ENCODE measurements around the gene NEMF. TPM values are rescaled to one million over a fixed set of nuclear protein-coding genes. Genes with fewer than 3 reads are reported as not detected.

Gene NEMF
- polyA plus RNA-seq, 2 donors: 19.9 to 40.2 TPM

- Histone ChIP-seq H3K27ac (ENCODE audit: low read depth in 2 of 2, low read length in 1 of 2) (peak overlapping the region; percentile 99 to 100), H3K4me1 (ENCODE audit: control insufficient read depth in 2 of 2, insufficient read depth in 2 of 2, low read length in 1 of 2) (no peaks in the 10 kb centered on the region), H3K9me3 (ENCODE audit: control insufficient read depth in 2 of 2, insufficient read depth in 1 of 2, low read depth in 1 of 2, low read length in 1 of 2) (no peaks in the 10 kb centered on the region), H3K4me3 (ENCODE audit: low read depth in 1 of 2, low read length in 2 of 2) (peak overlapping the region; percentile 92 to 96), H3K27me3 (ENCODE audit: control insufficient read depth in 1 of 2, insufficient read depth in 2 of 2, low read length in 2 of 2) (no peaks in the 10 kb centered on the region), H3K36me3 (ENCODE audit: control insufficient read depth in 2 of 2, insufficient read depth in 2 of 2, low read length in 1 of 2) (peaks cover 0 to 5% of the 10 kb centered on the region in 2 donors)
- 0% methylated on average over 84 to 85 of the region's 85 CpGs for WGBS, 2 donors
These were observed 41.0 kb upstream of the NEMF start for GRCh38 chr14:49893309-49894213.

- no peaks in the 10 kb centered on the region for H3K9me3 ChIP-seq (ENCODE audit: control insufficient read depth in 2 of 2, insufficient read depth in 1 of 2, low read depth in 1 of 2, low read length in 1 of 2)
- WGBS, 2 donors: 0 to 1% methylated on average over 41 to 66 of the region's 66 CpGs
These were observed 40.2 kb upstream of the NEMF start, which contains the start of gene ARF6 for GRCh38 chr14:49892636-49893308. TSS of gene ARF6 (plus strand) at chr14:49893082. CDS start at chr14:49893737, 655 bp downstream.

GRCh38 chr14:49892301-49892635 lies 39.7 kb upstream of the NEMF start:
- H3K9me3 ChIP-seq (ENCODE audit: control insufficient read depth in 2 of 2, insufficient read depth in 1 of 2, low read depth in 1 of 2, low read length in 1 of 2): no peaks in the 10 kb centered on the region
- peak overlapping the region; percentile 92 to 96 for H3K4me3 ChIP-seq (ENCODE audit: low read depth in 1 of 2, low read length in 2 of 2)
- H3K36me3 ChIP-seq (ENCODE audit: control insufficient read depth in 2 of 2, insufficient read depth in 2 of 2, low read length in 1 of 2): peaks cover 0 to 5% of the 10 kb centered on the region in 2 donors
- peak overlapping the region; percentile 99 to 100 for H3K27ac ChIP-seq (ENCODE audit: low read depth in 2 of 2, low read length in 1 of 2)
- no peaks in the 10 kb centered on the region for H3K27me3 ChIP-seq (ENCODE audit: control insufficient read depth in 1 of 2, insufficient read depth in 2 of 2, low read length in 2 of 2)
- 1% methylated on average over 12 of the region's 12 CpGs for WGBS, 2 donors
- H3K4me1 ChIP-seq (ENCODE audit: control insufficient read depth in 2 of 2, insufficient read depth in 2 of 2, low read length in 1 of 2): no peaks in the 10 kb centered on the region

More at GRCh38 chr14:49892636-49893308, 40.2 kb upstream of the NEMF start, which contains the start of gene ARF6:
- Histone ChIP-seq H3K4me3 (ENCODE audit: low read depth in 1 of 2, low read length in 2 of 2) (peak within 1 kb of the TSS; percentile 92 to 96), H3K4me1 (ENCODE audit: control insufficient read depth in 2 of 2, insufficient read depth in 2 of 2, low read length in 1 of 2) (no peaks in the 10 kb centered on the region), H3K36me3 (ENCODE audit: control insufficient read depth in 2 of 2, insufficient read depth in 2 of 2, low read length in 1 of 2) (peaks cover 0 to 5% of the 10 kb centered on the region in 2 donors), H3K27me3 (ENCODE audit: control insufficient read depth in 1 of 2, insufficient read depth in 2 of 2, low read length in 2 of 2) (no peaks in the 10 kb centered on the region), H3K27ac (ENCODE audit: low read depth in 2 of 2, low read length in 1 of 2) (peak within 1 kb of the TSS; percentile 99 to 100)

GRCh38 chr14:49888293-49888692 lies 35.7 kb upstream of the NEMF start:
- Histone ChIP-seq H3K27ac (ENCODE audit: low read depth in 2 of 2, low read length in 1 of 2) (no peak overlapping the region), H3K4me1 (ENCODE audit: control insufficient read depth in 2 of 2, insufficient read depth in 2 of 2, low read length in 1 of 2) (peaks cover 0 to 2% of the 10 kb centered on the region in 2 donors), H3K27me3 (ENCODE audit: control insufficient read depth in 1 of 2, insufficient read depth in 2 of 2, low read length in 2 of 2) (no peaks in the 10 kb centered on the region), H3K9me3 (ENCODE audit: control insufficient read depth in 2 of 2, insufficient read depth in 1 of 2, low read depth in 1 of 2, low read length in 1 of 2) (no peaks in the 10 kb centered on the region), H3K4me3 (ENCODE audit: low read depth in 1 of 2, low read length in 2 of 2) (no peak overlapping the region), H3K36me3 (ENCODE audit: control insufficient read depth in 2 of 2, insufficient read depth in 2 of 2, low read length in 1 of 2) (no peaks in the 10 kb centered on the region)
- 76 to 85% methylated on average over 2 of the region's 2 CpGs for WGBS, 2 donors

- Histone ChIP-seq H3K27ac (ENCODE audit: low read depth in 2 of 2, low read length in 1 of 2) (no peak overlapping the region), H3K36me3 (ENCODE audit: control insufficient read depth in 2 of 2, insufficient read depth in 2 of 2, low read length in 1 of 2) (no peaks in the 10 kb centered on the region), H3K9me3 (ENCODE audit: control insufficient read depth in 2 of 2, insufficient read depth in 1 of 2, low read depth in 1 of 2, low read length in 1 of 2) (no peaks in the 10 kb centered on the region), H3K4me1 (ENCODE audit: control insufficient read depth in 2 of 2, insufficient read depth in 2 of 2, low read length in 1 of 2) (peaks cover 0 to 2% of the 10 kb centered on the region in 2 donors), H3K27me3 (ENCODE audit: control insufficient read depth in 1 of 2, insufficient read depth in 2 of 2, low read length in 2 of 2) (no peaks in the 10 kb centered on the region), H3K4me3 (ENCODE audit: low read depth in 1 of 2, low read length in 2 of 2) (no peak overlapping the region)
- 88 to 90% methylated on average over 12 of the region's 12 CpGs for WGBS, 2 donors
These were observed 33.9 kb upstream of the NEMF start for GRCh38 chr14:49886523-49886922.

GRCh38 chr14:49882826-49883694 lies 30.5 kb upstream of the NEMF start:
- 88 to 89% methylated on average over 18 of the region's 18 CpGs for WGBS, 2 donors
- Histone ChIP-seq H3K4me1 (ENCODE audit: control insufficient read depth in 2 of 2, insufficient read depth in 2 of 2, low read length in 1 of 2) (peaks cover 0 to 2% of the 10 kb centered on the region in 2 donors), H3K27me3 (ENCODE audit: control insufficient read depth in 1 of 2, insufficient read depth in 2 of 2, low read length in 2 of 2) (no peaks in the 10 kb centered on the region), H3K27ac (ENCODE audit: low read depth in 2 of 2, low read length in 1 of 2) (no peak overlapping the region), H3K36me3 (ENCODE audit: control insufficient read depth in 2 of 2, insufficient read depth in 2 of 2, low read length in 1 of 2) (no peaks in the 10 kb centered on the region), H3K9me3 (ENCODE audit: control insufficient read depth in 2 of 2, insufficient read depth in 1 of 2, low read depth in 1 of 2, low read length in 1 of 2) (no peaks in the 10 kb centered on the region), H3K4me3 (ENCODE audit: low read depth in 1 of 2, low read length in 2 of 2) (no peak overlapping the region)

- Histone ChIP-seq H3K36me3 (ENCODE audit: control insufficient read depth in 2 of 2, insufficient read depth in 2 of 2, low read length in 1 of 2) (no peaks in the 10 kb centered on the region), H3K27ac (ENCODE audit: low read depth in 2 of 2, low read length in 1 of 2) (no peak overlapping the region), H3K4me1 (ENCODE audit: control insufficient read depth in 2 of 2, insufficient read depth in 2 of 2, low read length in 1 of 2) (peaks cover 0 to 2% of the 10 kb centered on the region in 2 donors), H3K4me3 (ENCODE audit: low read depth in 1 of 2, low read length in 2 of 2) (no peak overlapping the region), H3K27me3 (ENCODE audit: control insufficient read depth in 1 of 2, insufficient read depth in 2 of 2, low read length in 2 of 2) (no peaks in the 10 kb centered on the region), H3K9me3 (ENCODE audit: control insufficient read depth in 2 of 2, insufficient read depth in 1 of 2, low read depth in 1 of 2, low read length in 1 of 2) (no peaks in the 10 kb centered on the region)
- WGBS, 2 donors: 90 to 94% methylated on average over 4 of the region's 4 CpGs
These were observed 28.9 kb upstream of the NEMF start for GRCh38 chr14:49881350-49882001.

- Histone ChIP-seq H3K27ac (ENCODE audit: low read depth in 2 of 2, low read length in 1 of 2) (peak overlapping the region; percentile 26 to 82), H3K36me3 (ENCODE audit: control insufficient read depth in 2 of 2, insufficient read depth in 2 of 2, low read length in 1 of 2) (no peaks in the 10 kb centered on the region), H3K9me3 (ENCODE audit: control insufficient read depth in 2 of 2, insufficient read depth in 1 of 2, low read depth in 1 of 2, low read length in 1 of 2) (no peaks in the 10 kb centered on the region), H3K4me3 (ENCODE audit: low read depth in 1 of 2, low read length in 2 of 2) (no peak overlapping the region), H3K4me1 (ENCODE audit: control insufficient read depth in 2 of 2, insufficient read depth in 2 of 2, low read length in 1 of 2) (no peaks in the 10 kb centered on the region), H3K27me3 (ENCODE audit: control insufficient read depth in 1 of 2, insufficient read depth in 2 of 2, low read length in 2 of 2) (no peaks in the 10 kb centered on the region)
- 47 to 52% methylated on average over 9 of the region's 9 CpGs for WGBS, 2 donors
These were observed 27.9 kb upstream of the NEMF start for GRCh38 chr14:49880267-49881064.
